ENCODE results near the gene CSNK1E.

- no peak for TF ChIP-seq EZH2 (IDR thresholded peaks at IDR 0.05; ENCODE audit: borderline replicate concordance)
- no peak for TF ChIP-seq CTCF (IDR thresholded peaks at IDR 0.05; ENCODE audit: poor library complexity)
These were observed 21.9 kb downstream of the CSNK1E start for GRCh38 chr22:38295339-38295738.
